Measurements from ENCODE around the gene PTGIS.
"Not testable (repeated sequence)": the region's sequence is repeated elsewhere in the genome, so short reads cannot be mapped to it uniquely, and the experiment has no call there.

The PTGIS gene

GRCh38 chr20:49567421-49568277 lies at the start of gene PTGIS:
Gene PTGIS, minus strand, starts transcription at chr20:49568137. Its CDS starts 21 bp downstream, at chr20:49568116.
- DNase-seq (ENCODE audit: low read depth) = peak; percentile 76
- peak within 1 kb of the TSS; percentile 97 for H3K9ac ChIP-seq (ENCODE audit: low read length)

GRCh38 chr20:49617394-49617793 lies 49.5 kb upstream of the PTGIS start:
- not testable (repeated sequence) for H3K9ac ChIP-seq (ENCODE audit: low read length); H3K36me3 ChIP-seq (ENCODE audit: control insufficient read depth, insufficient read depth, low read length, severe bottlenecking); H3K4me3 ChIP-seq (ENCODE audit: low read length); H3K4me1 ChIP-seq (ENCODE audit: control insufficient read depth, insufficient read depth, low read length); H3K9me3 ChIP-seq (ENCODE audit: control insufficient read depth, low read length); DNase-seq (ENCODE audit: low read depth); H3K27me3 ChIP-seq (replicated peaks; ENCODE audit: control insufficient read depth, insufficient read depth, low read length)

More at GRCh38 chr20:49567421-49568277, at the start of gene PTGIS:
- Histone ChIP-seq H3K4me3 (ENCODE audit: low read length) (peak within 1 kb of the TSS; percentile 88), H3K36me3 (ENCODE audit: control insufficient read depth, insufficient read depth, low read length, severe bottlenecking) (no peaks in the 10 kb centered on the region), H3K4me1 (ENCODE audit: control insufficient read depth, insufficient read depth, low read length) (peaks cover 59% of the 10 kb centered on the region), H3K27me3 (replicated peaks; ENCODE audit: control insufficient read depth, insufficient read depth, low read length) (no peaks in the 10 kb centered on the region), H3K9me3 (ENCODE audit: control insufficient read depth, low read length) (no peaks in the 10 kb centered on the region)

GRCh38 chr20:49616154-49617007 lies 48.4 kb upstream of the PTGIS start:
- Histone ChIP-seq H3K27me3 (replicated peaks; ENCODE audit: control insufficient read depth, insufficient read depth, low read length) (no peaks in the 10 kb centered on the region), H3K9ac (ENCODE audit: low read length) (no peak overlapping the region), H3K4me1 (ENCODE audit: control insufficient read depth, insufficient read depth, low read length) (no peaks in the 10 kb centered on the region), H3K36me3 (ENCODE audit: control insufficient read depth, insufficient read depth, low read length, severe bottlenecking) (no peaks in the 10 kb centered on the region), H3K9me3 (ENCODE audit: control insufficient read depth, low read length) (no peaks in the 10 kb centered on the region), H3K4me3 (ENCODE audit: low read length) (no peak overlapping the region)
- DNase-seq (ENCODE audit: low read depth) = no peak

DNA sequence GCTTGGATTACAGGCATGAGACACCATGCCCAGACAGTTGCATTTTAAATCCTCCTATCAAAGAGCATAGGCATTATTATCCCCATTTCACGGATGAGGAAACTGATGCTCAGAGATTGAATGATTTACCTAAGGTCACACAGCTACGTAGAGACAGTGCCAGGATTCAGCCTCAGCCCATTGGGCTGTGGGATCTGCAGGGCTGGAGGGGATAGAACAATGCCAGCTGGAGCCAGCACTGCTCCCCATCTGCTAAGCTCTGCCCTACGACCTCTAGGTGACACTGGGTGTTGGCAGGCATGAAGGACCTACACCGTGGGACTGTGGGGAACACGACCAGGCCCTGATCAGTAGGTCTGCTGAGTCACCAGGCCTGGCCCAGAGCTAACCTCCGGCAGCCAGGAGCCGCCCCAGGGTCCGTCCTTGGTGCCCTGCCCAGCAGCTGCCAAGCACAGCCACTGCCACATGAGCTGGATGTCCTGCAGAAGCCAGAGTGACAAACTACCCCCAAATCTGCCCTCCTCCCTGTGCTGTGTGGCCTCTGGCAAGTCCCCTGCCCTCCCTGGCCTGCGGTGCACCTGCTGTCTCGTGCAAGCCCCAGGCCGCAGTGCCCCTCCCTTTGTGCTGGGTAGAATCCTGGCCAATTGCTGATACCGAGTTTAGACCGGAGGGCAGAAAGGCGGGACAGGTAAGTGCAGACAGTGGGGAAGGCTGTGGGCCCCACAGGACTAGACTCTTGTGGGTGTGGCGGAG lies 47.6 kb upstream of the PTGIS start:
- Histone ChIP-seq H3K9ac (ENCODE audit: low read length) (no peak overlapping the region), H3K4me3 (ENCODE audit: low read length) (no peak overlapping the region), H3K27me3 (replicated peaks; ENCODE audit: control insufficient read depth, insufficient read depth, low read length) (no peaks in the 10 kb centered on the region), H3K4me1 (ENCODE audit: control insufficient read depth, insufficient read depth, low read length) (peaks cover 5% of the 10 kb centered on the region), H3K36me3 (ENCODE audit: control insufficient read depth, insufficient read depth, low read length, severe bottlenecking) (no peaks in the 10 kb centered on the region), H3K9me3 (ENCODE audit: control insufficient read depth, low read length) (no peaks in the 10 kb centered on the region)
- no peak for DNase-seq (ENCODE audit: low read depth)

- H3K9me3 ChIP-seq (ENCODE audit: control insufficient read depth, low read length); H3K4me1 ChIP-seq (ENCODE audit: control insufficient read depth, insufficient read depth, low read length); H3K4me3 ChIP-seq (ENCODE audit: low read length); H3K27me3 ChIP-seq (replicated peaks; ENCODE audit: control insufficient read depth, insufficient read depth, low read length); H3K9ac ChIP-seq (ENCODE audit: low read length); DNase-seq (ENCODE audit: low read depth); H3K36me3 ChIP-seq (ENCODE audit: control insufficient read depth, insufficient read depth, low read length, severe bottlenecking): not testable (repeated sequence)
Measured at GRCh38 chr20:49615051-49615400, 47.1 kb upstream of the PTGIS start.

- Histone ChIP-seq H3K27me3 (replicated peaks; ENCODE audit: control insufficient read depth, insufficient read depth, low read length) (no peaks in the 10 kb centered on the region), H3K4me1 (ENCODE audit: control insufficient read depth, insufficient read depth, low read length) (peaks cover 6% of the 10 kb centered on the region), H3K9ac (ENCODE audit: low read length) (no peak overlapping the region), H3K9me3 (ENCODE audit: control insufficient read depth, low read length) (no peaks in the 10 kb centered on the region), H3K36me3 (ENCODE audit: control insufficient read depth, insufficient read depth, low read length, severe bottlenecking) (no peaks in the 10 kb centered on the region), H3K4me3 (ENCODE audit: low read length) (no peak overlapping the region)
- DNase-seq (ENCODE audit: low read depth) = no peak
Measured at GRCh38 chr20:49614338-49615050, 46.6 kb upstream of the PTGIS start.

DNA sequence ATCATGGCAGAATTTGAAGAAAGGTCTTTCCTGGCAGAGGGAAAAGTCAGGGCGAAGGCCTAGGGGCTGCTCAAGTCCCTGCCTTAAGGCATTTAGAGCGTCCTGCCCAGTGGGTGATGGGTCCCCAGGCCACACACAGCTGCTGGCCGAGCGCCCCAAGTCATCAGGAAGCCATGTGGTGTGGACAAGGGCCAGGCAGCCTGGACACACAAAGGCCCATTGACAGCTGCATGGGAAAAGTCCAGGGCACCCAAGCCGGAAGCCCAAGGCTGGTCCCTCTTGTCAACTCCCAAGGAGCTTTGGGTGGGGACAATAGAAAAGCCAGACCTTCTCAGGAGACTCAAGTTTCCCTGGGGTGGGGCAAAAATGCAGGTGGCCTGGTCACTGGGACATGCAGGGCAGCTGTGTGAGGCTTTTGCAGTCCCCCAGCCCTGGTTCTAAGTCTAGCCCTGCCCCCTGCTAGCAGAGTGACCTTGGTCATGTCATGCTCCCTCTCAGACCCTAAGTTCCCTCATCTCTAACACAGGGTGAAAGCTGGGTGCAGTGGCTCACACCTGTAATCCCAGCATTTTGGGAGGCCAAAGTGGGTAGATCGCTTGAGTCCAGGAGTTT lies 44.3 kb upstream of the PTGIS start:
- Histone ChIP-seq H3K4me1 (ENCODE audit: control insufficient read depth, insufficient read depth, low read length) (peaks cover 6% of the 10 kb centered on the region), H3K36me3 (ENCODE audit: control insufficient read depth, insufficient read depth, low read length, severe bottlenecking) (no peaks in the 10 kb centered on the region), H3K27me3 (replicated peaks; ENCODE audit: control insufficient read depth, insufficient read depth, low read length) (no peaks in the 10 kb centered on the region), H3K4me3 (ENCODE audit: low read length) (no peak overlapping the region), H3K9ac (ENCODE audit: low read length) (no peak overlapping the region), H3K9me3 (ENCODE audit: control insufficient read depth, low read length) (no peaks in the 10 kb centered on the region)
- DNase-seq (ENCODE audit: low read depth) = no peak

GRCh38 chr20:49611539-49612126 lies 43.7 kb upstream of the PTGIS start:
- H3K36me3 ChIP-seq (ENCODE audit: control insufficient read depth, insufficient read depth, low read length, severe bottlenecking); H3K27me3 ChIP-seq (replicated peaks; ENCODE audit: control insufficient read depth, insufficient read depth, low read length); H3K4me1 ChIP-seq (ENCODE audit: control insufficient read depth, insufficient read depth, low read length); H3K9ac ChIP-seq (ENCODE audit: low read length); H3K9me3 ChIP-seq (ENCODE audit: control insufficient read depth, low read length); DNase-seq (ENCODE audit: low read depth); H3K4me3 ChIP-seq (ENCODE audit: low read length): not testable (repeated sequence)

- Histone ChIP-seq H3K9me3 (ENCODE audit: control insufficient read depth, low read length) (no peaks in the 10 kb centered on the region), H3K36me3 (ENCODE audit: control insufficient read depth, insufficient read depth, low read length, severe bottlenecking) (no peaks in the 10 kb centered on the region), H3K4me3 (ENCODE audit: low read length) (peak overlapping the region; percentile 68), H3K4me1 (ENCODE audit: control insufficient read depth, insufficient read depth, low read length) (peaks cover 6% of the 10 kb centered on the region), H3K9ac (ENCODE audit: low read length) (peak overlapping the region; percentile 40), H3K27me3 (replicated peaks; ENCODE audit: control insufficient read depth, insufficient read depth, low read length) (no peaks in the 10 kb centered on the region)
- DNase-seq (ENCODE audit: low read depth) = peak; percentile 81
Measured at GRCh38 chr20:49610691-49611538, 43.0 kb upstream of the PTGIS start.

Measured in adipocyte (in vitro differentiated cells).